Stimulated activated naive B cell treated with anti-CD40 and anti-IgM and Interleukin-4, amounts not matched to agents 10 μg/mL and 1 μg/mL and 100 μg/mL, for 72 hours (primary cell): ENCODE results near the gene LRRC2.

Source experiments
- ATAC-seq, 2 donors: fragments of 150-1000 bp; cut with Tn5 transposase; replicated peaks; 2 replicates each; pipeline ENCODE4 v1.10.0; 2021; ENCODE audit warnings: moderate library complexity in 1 of 2
- DNase-seq: peaks from one replicate; pipeline ENCODE4 v3.0.0; 2021
- H3K27ac Mint-ChIP-seq: one replicate; pipeline ENCODE4 v1.8.0; 2022; ENCODE audit warnings: mild to moderate bottlenecking, mixed read lengths
- H3K27me3 Mint-ChIP-seq, 2 donors: one replicate each; pipeline ENCODE4 v1.8.0; 2022; ENCODE audit warnings: mixed read lengths in 2 of 2
- H3K36me3 Mint-ChIP-seq, 2 donors: one replicate each; pipeline ENCODE4 v1.8.0; 2022; ENCODE audit warnings: mixed read lengths in 2 of 2, mild to moderate bottlenecking in 1 of 2
- H3K4me1 Mint-ChIP-seq, 2 donors: one replicate each; pipeline ENCODE4 v1.8.0; 2022; ENCODE audit warnings: mixed read lengths in 2 of 2, mild to moderate bottlenecking in 1 of 2
- H3K4me3 Mint-ChIP-seq, 2 donors: one replicate each; pipeline ENCODE4 v1.8.0; 2022; ENCODE audit warnings: mild to moderate bottlenecking in 2 of 2, mixed read lengths in 2 of 2, moderate library complexity in 1 of 2
- H3K9me3 Mint-ChIP-seq, 2 donors: one replicate each; pipeline ENCODE4 v1.8.0; 2022; ENCODE audit warnings: mixed read lengths in 2 of 2, mild to moderate bottlenecking in 1 of 2

LRRC2 gene

DNA sequence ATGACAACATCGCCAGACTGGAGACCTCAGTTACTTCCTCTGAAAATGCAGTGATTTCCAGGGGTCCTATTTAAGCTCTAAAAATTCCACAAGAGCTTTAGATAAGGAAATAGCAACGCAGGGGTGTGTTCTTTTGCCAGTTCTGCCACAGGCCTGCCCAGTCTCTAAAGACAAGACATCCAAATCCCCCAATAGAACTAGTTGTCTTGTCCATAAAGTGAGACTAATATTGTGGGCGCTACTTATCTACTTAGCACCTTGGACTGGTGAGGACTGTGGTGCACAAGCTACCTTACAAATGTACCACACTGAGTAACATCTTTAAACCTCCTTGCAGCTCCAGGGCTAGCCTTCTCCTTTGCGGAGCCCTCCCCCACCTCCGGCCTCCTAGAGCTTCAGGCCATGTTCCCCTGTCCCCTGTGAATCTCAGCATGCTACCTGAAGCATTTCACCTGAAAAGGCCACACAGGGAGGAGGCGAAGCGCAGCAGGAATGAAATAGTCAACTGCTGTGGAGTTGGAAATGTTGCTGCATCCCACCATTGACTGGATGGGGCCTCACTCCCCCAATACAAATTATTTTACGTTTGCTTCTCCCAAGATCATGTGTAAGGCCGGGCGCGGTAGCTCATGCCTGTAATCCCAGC is 9.6 kb upstream of the LRRC2 start:
- Mint-ChIP-seq H3K27me3 (peaks cover 8 to 40% of the 10 kb centered on the region in 2 donors), H3K9me3 (peaks cover 0 to 1% of the 10 kb centered on the region in 2 donors), H3K36me3 (no peaks in the 10 kb centered on the region), H3K27ac (no peak overlapping the region), H3K4me3 (no peak overlapping the region), H3K4me1 (peaks cover 1 to 6% of the 10 kb centered on the region in 2 donors)
- no peak for ATAC-seq
- no peak for DNase-seq

DNA sequence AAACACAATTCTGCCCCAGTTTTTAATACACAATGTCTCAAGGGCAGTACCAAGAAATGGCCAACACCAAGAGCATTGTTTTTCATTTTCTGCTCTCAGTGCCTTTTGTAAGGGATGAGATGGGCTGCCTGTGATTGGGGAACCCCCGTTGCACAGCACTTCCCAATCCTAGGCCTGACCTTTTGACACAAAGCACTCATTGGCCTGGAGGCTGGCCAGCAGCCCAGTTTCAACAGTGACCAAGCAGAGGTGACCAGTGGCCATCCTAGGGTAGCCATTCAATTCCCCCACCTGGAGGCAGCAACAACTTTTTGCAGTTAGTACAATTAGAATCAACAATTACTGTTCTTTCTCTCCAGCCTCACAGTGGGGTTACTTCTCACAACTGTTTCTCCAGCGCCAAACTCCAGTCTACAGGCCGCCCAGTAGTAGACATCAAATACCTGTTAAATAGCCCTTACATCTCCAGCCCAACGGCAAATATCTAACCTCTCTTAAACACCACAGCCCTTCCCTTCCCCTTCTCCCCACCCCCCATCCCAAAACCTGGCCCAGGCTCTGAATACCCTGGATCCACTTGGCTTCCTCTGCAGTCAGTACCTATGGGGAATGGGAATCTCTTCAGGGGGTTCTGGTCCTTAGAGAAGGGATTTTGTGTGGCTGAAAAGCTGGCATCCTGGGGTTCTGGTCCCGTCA is 8.9 kb upstream of the LRRC2 start:
- Mint-ChIP-seq H3K9me3 (peaks cover 0 to 4% of the 10 kb centered on the region in 2 donors), H3K27ac (no peak overlapping the region), H3K4me3 (no peak overlapping the region), H3K4me1 (peaks cover 1 to 6% of the 10 kb centered on the region in 2 donors), H3K27me3 (peaks cover 8 to 40% of the 10 kb centered on the region in 2 donors), H3K36me3 (no peaks in the 10 kb centered on the region)
- DNase-seq (no peak), ATAC-seq (no peak)

DNA sequence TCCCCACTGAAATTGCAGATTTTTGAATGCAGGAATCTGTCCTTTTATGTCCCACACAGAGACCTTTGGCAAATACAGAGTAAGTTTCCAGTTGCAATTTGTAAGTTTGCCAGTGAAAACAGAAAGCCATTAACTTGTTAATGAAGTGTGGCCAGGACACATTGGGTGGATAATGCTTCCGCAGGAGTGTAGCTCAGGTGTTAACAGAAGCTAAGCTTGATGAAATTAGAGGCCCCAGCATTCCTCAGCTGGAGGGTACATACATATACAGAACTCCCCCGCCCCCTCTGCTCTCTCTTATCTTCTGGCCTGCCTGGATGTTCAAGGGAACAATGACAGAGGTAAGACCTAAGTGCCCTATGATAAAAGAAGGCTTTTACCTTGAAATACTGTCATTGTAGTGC is 8.1 kb upstream of the LRRC2 start:
- peaks cover 1 to 6% of the 10 kb centered on the region in 2 donors for H3K4me1 Mint-ChIP-seq
- H3K27ac Mint-ChIP-seq, result no peak overlapping the region
- DNase-seq (no peak), ATAC-seq (no peak)
- H3K27me3 Mint-ChIP-seq, result peaks cover 8 to 40% of the 10 kb centered on the region in 2 donors
- peaks cover 0 to 4% of the 10 kb centered on the region in 2 donors for H3K9me3 Mint-ChIP-seq
- H3K36me3 Mint-ChIP-seq, result no peaks in the 10 kb centered on the region
- H3K4me3 Mint-ChIP-seq, result no peak overlapping the region

DNA sequence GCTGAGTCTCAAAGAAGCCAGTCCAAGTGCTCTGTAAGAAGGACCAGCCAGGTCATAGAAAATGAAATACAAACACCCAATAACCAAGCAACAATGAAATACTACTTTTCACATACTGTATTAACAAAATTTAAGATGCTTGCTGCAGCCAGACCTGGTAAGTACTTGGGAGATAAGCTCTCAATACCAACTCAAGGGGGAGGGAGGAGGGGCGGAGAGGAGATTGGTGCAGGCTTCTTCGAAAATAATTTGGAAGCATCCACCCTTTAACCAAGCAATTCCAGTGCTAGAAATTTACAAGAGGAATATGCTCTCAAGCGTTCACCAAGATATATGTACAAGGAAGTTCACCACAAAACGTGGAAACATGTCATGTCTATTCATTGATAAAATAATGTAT is 7.6 kb upstream of the LRRC2 start:
- peaks cover 8 to 40% of the 10 kb centered on the region in 2 donors for H3K27me3 Mint-ChIP-seq
- H3K4me1 Mint-ChIP-seq, result peaks cover 1 to 6% of the 10 kb centered on the region in 2 donors
- DNase-seq (no peak), ATAC-seq (no peak)
- no peak overlapping the region for H3K27ac Mint-ChIP-seq
- H3K36me3 Mint-ChIP-seq, result no peaks in the 10 kb centered on the region
- peaks cover 0 to 4% of the 10 kb centered on the region in 2 donors for H3K9me3 Mint-ChIP-seq
- no peak overlapping the region for H3K4me3 Mint-ChIP-seq

DNA sequence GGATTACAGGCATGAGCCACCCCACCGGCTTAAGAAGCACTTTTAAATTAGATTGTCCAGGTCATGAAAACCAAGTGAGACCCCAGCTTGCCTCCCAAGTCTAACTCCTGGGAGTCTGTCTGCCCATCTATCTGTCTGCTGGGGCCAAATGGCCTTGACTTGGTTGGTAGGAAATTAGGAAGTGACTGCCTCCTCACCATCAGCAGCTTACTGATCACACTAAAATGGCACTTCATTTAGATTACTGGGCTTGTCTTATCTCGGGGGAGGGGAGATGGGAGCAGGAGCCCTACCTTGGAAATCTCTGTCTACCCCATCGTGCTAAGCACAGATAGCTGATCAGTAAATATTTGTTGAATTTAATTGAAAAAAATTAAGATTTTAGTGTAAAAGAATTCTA is 5.6 kb upstream of the LRRC2 start:
- DNase-seq (no peak), ATAC-seq (no peak)
- H3K9me3 Mint-ChIP-seq, result peaks cover 0 to 4% of the 10 kb centered on the region in 2 donors
- no peak overlapping the region for H3K4me3 Mint-ChIP-seq
- peaks cover 15 to 41% of the 10 kb centered on the region in 2 donors for H3K27me3 Mint-ChIP-seq
- no peaks in the 10 kb centered on the region for H3K4me1 Mint-ChIP-seq
- no peak overlapping the region for H3K27ac Mint-ChIP-seq
- H3K36me3 Mint-ChIP-seq, result no peaks in the 10 kb centered on the region

DNA sequence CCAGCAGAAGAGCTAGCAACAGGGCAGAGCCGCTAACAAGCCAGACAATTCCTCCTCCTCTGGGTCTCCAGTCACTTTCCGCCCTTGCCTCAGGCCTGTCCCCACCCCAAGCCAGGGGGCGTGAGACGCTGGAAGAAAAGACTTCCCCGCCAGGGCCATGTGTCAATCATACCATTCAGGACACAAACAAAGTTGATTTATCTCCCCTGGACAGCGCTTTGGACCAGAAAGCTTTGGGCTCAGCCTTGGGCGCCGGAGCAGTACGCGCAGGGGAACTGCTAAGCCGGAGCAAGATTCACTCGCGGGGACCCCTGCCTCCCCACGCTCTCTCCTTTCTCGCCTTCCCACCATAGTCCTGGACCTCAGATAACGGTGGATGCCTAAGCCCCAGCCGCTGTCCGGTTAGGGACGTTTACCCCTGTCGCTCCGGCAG is 479 bp downstream of the LRRC2 start:
- peaks cover 8 to 15% of the 10 kb centered on the region in 2 donors for H3K4me1 Mint-ChIP-seq
- peak overlapping the region; percentile 69 to 76 for H3K4me3 Mint-ChIP-seq
- DNase-seq (no peak), ATAC-seq (peak; percentile 29 to 48)
- peaks cover 0 to 6% of the 10 kb centered on the region in 2 donors for H3K36me3 Mint-ChIP-seq
- H3K27me3 Mint-ChIP-seq, result peaks cover 42 to 59% of the 10 kb centered on the region in 2 donors
- H3K9me3 Mint-ChIP-seq, result peaks cover 0 to 3% of the 10 kb centered on the region in 2 donors
- no peak overlapping the region for H3K27ac Mint-ChIP-seq

DNA sequence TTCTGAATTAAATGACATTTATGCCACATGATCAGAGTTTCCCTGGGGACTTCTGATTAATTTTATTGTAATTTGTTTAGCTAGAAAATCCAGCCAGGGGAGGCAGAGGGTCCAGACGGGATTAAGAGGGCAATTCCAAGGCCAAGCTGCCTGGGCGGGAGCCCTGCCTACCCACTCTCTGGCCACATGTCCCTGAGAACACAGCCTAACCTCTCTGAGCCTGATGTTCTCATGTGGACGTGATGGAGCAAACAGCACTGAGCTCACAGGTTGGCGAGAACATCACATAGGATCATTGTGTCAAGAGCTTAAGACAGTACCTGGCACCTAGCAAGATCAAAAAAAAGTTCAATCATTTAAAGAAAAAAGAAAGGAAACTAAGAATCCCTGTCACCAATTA is 1.0 kb downstream of the LRRC2 start:
- Mint-ChIP-seq H3K36me3 (peaks cover 0 to 6% of the 10 kb centered on the region in 2 donors), H3K27me3 (peaks cover 42 to 65% of the 10 kb centered on the region in 2 donors), H3K4me1 (peaks cover 8 to 15% of the 10 kb centered on the region in 2 donors), H3K27ac (no peak overlapping the region), H3K9me3 (no peaks in the 10 kb centered on the region), H3K4me3 (peak overlapping the region; percentile 69 to 76)
- ATAC-seq (no peak), DNase-seq (no peak)

DNA sequence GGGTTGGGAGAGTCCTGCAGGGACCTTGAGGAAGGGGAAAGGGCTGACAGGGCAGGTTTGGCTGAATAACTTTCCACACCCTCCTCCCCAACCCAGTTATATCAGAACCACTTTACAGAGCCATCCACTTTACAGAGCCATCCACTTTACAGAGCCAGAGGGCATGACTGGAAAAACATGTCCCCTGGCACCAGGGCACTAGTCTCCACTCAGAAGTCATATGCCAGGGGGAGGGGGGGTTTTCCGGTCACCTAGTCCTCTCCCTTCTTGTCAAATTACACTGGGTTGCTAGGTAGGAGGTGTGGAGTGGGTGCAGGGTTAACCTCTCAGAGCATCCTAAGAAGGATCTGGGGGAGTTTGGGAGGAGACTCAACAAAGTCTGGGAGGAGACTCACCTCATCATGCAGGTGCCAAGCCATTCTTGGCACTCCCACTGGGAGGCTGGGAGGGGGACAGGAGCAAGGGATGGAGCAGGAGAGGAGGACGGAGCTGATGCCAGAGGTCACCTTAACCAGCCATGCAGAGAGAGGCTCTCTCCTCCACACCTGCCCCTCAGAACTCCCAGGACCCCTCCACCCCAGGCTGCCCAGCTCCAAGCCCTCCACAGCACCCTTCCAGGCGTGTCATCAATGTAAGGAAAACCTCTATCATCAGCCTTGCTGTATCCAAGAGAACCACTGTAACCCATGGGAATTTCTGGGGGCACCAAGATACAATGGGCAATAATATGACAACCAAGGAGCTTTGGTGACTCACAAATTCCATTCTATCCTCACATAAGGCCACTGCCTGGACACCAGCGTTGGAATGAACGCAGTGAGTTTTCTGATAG is 1.7 kb downstream of the LRRC2 start:
- ATAC-seq (no peak), DNase-seq (no peak)
- Mint-ChIP-seq H3K4me1 (peaks cover 8 to 15% of the 10 kb centered on the region in 2 donors), H3K4me3 (no peak overlapping the region), H3K9me3 (no peaks in the 10 kb centered on the region), H3K27me3 (peaks cover 42 to 68% of the 10 kb centered on the region in 2 donors), H3K36me3 (peaks cover 0 to 6% of the 10 kb centered on the region in 2 donors), H3K27ac (no peak overlapping the region)

DNA sequence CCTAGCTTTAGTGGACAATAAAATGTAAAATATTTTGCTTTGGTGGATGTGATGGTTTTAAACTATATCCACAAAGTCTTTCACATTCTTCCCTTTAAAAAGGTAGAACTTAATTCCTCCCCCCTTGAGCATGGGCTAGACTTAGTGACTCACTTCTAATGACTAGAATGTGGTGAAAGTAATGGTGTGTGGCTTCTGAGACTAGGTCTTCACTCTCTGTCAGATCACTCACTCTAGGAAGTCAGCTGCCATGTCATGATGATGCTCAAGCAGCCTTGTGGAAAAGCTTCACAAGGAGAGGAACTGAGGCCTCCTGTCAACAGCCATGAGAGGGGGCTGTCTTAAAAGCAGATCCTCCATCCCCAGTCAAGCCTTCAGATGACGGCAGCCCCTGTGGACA is 4.2 kb downstream of the LRRC2 start:
- H3K4me1 Mint-ChIP-seq, result peaks cover 15 to 30% of the 10 kb centered on the region in 2 donors
- H3K27ac Mint-ChIP-seq, result no peak overlapping the region
- peak in 1 of 2 donors; percentile 13 for ATAC-seq
- no peaks in the 10 kb centered on the region for H3K9me3 Mint-ChIP-seq
- peaks cover 0 to 6% of the 10 kb centered on the region in 2 donors for H3K36me3 Mint-ChIP-seq
- no peak for DNase-seq
- H3K4me3 Mint-ChIP-seq, result no peak overlapping the region
- H3K27me3 Mint-ChIP-seq, result peaks cover 47 to 71% of the 10 kb centered on the region in 2 donors

DNA sequence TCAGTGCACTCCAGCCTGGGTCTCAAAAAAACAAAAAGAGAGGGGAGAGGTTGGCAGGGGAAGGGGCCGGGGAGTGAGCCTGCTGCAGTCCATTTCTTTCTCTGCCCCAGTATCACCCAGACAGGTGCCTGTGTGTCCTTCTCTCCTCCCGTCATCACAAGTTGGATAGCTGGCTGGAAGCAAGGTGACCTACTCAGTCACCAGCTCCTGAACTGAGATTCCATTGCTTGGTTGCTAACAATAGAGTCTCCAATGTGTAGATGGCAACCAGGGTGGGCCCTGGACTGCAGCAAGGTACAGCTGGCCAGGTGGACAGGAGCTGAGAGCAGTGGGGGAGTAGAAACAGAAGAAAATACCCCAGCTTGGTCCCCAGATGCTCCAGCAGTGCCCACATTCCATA is 4.6 kb downstream of the LRRC2 start:
- Mint-ChIP-seq H3K27me3 (peaks cover 50 to 75% of the 10 kb centered on the region in 2 donors), H3K9me3 (no peaks in the 10 kb centered on the region), H3K4me1 (peaks cover 17 to 30% of the 10 kb centered on the region in 2 donors), H3K36me3 (peaks cover 0 to 6% of the 10 kb centered on the region in 2 donors), H3K27ac (no peak overlapping the region), H3K4me3 (no peak overlapping the region)
- DNase-seq, result no peak
- ATAC-seq, result no peak

DNA sequence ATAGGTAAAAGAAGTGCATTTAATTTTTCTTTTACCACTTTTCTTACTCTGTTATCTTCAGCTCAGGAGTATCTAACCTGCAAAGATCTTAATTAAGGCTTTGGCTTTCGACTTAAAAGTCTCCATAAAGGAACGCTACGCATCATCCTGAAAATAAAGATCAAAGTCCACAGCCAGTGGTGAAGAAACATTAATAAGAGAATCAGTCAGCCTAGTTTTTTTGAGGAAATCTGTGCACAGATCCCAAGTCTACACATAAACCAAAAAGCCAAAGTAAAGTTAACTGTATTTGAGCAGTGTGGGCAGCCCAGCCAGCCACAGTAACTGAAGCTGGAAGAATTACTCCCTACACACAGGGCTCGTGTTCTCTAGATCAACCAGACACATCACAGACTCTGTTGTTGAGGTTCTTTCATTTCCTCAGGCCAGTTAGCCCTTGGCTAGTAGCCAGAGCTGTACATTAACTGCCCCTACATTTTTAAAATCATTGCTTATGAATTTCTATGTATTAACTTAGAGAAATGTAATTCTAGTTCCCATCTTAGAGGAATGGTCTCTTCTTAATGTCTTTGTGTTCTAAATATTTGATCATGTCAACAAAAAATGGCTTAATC is 6.9 kb downstream of the LRRC2 start:
- Mint-ChIP-seq H3K4me1 (peaks cover 9 to 15% of the 10 kb centered on the region in 2 donors), H3K4me3 (peak overlapping the region in 1 of 2 donors; percentile 80), H3K27ac (no peak overlapping the region), H3K27me3 (peaks cover 28 to 51% of the 10 kb centered on the region in 2 donors), H3K9me3 (no peaks in the 10 kb centered on the region), H3K36me3 (peaks cover 0 to 6% of the 10 kb centered on the region in 2 donors)
- ATAC-seq (no peak), DNase-seq (no peak)

DNA sequence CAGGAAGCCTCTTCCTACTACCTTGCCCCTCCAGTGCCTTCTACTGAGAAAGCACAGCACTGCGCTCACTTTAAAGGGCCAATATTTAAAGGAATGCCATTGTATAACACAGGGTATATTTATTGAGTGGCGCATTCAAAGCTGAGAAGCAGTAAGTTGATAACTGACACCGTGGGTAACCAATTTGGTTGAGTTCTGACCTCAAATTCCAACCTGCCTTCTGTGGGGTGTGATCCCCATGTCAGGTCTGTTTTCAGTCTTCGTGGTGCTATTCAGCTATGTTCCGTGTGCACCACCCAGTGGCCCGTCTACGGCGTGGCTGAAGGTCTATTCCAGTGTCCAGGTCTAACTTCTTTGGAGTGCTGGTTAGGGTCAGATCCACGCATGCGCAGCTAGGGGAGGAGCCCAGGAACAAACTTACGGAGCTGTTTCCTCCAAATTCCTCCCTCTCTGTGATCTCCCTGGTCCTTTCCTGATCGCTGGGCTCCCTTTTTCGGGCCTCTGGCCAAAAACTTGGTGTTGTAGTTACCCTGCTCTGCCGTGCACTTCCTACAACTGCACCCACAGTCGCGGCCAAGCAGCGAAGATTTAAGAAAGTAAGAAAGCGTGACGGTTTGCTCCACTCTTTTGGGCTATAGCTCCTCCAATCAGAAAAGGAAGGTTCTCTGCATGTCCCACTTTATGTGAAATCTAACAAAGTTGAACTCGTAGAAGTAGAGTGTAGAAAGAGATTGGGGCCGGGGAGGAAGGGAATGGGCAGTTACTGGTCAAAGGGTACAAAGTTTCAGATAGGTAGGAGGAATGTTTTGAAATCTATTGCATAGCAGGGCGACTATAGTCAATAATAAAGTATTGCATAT is 7.7 kb downstream of the LRRC2 start:
- peak overlapping the region; percentile 80 to 90 for H3K4me3 Mint-ChIP-seq
- H3K27ac Mint-ChIP-seq, result no peak overlapping the region
- peak; percentile 99 to 100 for ATAC-seq
- H3K9me3 Mint-ChIP-seq, result no peaks in the 10 kb centered on the region
- peaks cover 0 to 6% of the 10 kb centered on the region in 2 donors for H3K36me3 Mint-ChIP-seq
- peak; percentile 63 for DNase-seq
- H3K4me1 Mint-ChIP-seq, result peaks cover 9 to 15% of the 10 kb centered on the region in 2 donors
- peaks cover 21 to 44% of the 10 kb centered on the region in 2 donors for H3K27me3 Mint-ChIP-seq

DNA sequence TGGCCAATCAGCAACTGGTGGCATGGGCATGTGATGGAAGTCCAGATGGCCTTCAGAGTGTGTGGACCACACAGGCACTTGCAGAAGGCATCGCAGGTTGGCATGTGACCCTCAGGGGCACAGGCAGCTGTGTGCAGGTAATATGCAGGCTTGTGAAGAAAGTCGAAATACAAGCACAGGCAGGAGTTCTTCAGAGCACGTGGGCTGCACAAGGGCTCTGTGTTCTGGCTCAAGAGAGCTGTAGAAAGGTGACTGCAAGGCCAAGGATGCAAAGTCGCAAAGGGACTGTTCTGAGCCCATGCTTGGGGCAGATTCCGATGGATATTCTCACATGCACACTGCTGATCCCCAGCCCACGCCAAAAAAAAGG is 8.3 kb downstream of the LRRC2 start:
- no peak for DNase-seq
- Mint-ChIP-seq H3K36me3 (no peaks in the 10 kb centered on the region), H3K4me3 (no peak overlapping the region), H3K27me3 (peaks cover 15 to 40% of the 10 kb centered on the region in 2 donors), H3K4me1 (peaks cover 9 to 15% of the 10 kb centered on the region in 2 donors), H3K9me3 (no peaks in the 10 kb centered on the region), H3K27ac (no peak overlapping the region)
- ATAC-seq, result peak in 1 of 2 donors; percentile 13
